Measurements from ENCODE around the gene GRIN2B.

- TF ChIP-seq POLR2A (IDR thresholded peaks at IDR 0.05) (no peak), CTCF (IDR thresholded peaks at IDR 0.05) (no peak)
Observed at GRCh38 chr12:13973996-13974395, 7.4 kb downstream of the GRIN2B start.

Measured in esophagus squamous epithelium (tissue), 4 donors.